ENCODE measurements around the gene SCTR.

SCTR gene

DNA sequence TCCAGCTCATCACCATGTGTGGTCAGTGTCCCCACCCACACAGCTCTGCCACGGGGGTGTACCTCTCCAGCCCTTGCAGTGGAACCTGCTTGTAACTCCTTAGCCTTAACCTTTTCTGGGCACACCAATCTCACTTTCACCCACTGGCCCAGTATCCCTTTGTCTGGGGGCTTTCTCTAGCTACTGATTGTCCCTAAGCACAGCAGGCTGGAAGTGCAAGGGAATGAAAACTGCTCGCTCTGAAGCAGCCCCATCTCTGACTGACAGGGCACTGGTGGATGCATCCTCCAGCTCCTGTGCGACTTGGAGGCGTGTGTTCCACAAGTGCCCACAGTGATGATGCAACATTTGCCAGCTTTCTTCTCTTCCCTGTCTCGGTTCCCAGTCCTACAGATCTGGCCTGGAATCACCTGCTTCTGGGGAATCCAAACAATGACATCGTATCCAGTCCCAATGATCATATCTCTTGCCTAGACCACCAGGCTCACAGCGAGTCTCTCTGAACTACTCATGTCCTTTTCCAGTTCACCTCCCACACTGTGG lies 33.6 kb downstream of the SCTR start:
- TF ChIP-seq, protein P1, sequence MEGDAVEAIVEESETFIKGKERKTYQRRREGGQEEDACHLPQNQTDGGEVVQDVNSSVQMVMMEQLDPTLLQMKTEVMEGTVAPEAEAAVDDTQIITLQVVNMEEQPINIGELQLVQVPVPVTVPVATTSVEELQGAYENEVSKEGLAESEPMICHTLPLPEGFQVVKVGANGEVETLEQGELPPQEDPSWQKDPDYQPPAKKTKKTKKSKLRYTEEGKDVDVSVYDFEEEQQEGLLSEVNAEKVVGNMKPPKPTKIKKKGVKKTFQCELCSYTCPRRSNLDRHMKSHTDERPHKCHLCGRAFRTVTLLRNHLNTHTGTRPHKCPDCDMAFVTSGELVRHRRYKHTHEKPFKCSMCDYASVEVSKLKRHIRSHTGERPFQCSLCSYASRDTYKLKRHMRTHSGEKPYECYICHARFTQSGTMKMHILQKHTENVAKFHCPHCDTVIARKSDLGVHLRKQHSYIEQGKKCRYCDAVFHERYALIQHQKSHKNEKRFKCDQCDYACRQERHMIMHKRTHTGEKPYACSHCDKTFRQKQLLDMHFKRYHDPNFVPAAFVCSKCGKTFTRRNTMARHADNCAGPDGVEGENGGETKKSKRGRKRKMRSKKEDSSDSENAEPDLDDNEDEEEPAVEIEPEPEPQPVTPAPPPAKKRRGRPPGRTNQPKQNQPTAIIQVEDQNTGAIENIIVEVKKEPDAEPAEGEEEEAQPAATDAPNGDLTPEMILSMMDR (IDR thresholded peaks at IDR 0.05; ENCODE audit: low read depth, low read length, missing control alignments): no peak
- Histone ChIP-seq H3K27ac (no peak overlapping the region), H3K4me3 (ENCODE audit: low read depth, low read length) (no peak overlapping the region), H3K27me3 (replicated peaks) (no peaks in the 10 kb centered on the region), H3K36me3 (replicated peaks) (no peaks in the 10 kb centered on the region)
- DNase-seq: no peak
- in situ Hi-C loops (cut with HindIII; ENCODE audit: low pct_ligation_motif_present, low sequenced_read_pairs): no loop called here

GRCh38 chr2:119490106-119490505 lies 34.2 kb downstream of the SCTR start:
- DNase-seq: no peak
- in situ Hi-C loops (cut with HindIII; ENCODE audit: low pct_ligation_motif_present, low sequenced_read_pairs): no loop called here
- TF ChIP-seq, protein P1 (IDR thresholded peaks at IDR 0.05; ENCODE audit: low read depth, low read length, missing control alignments): no peak
- no peak overlapping the region for H3K27ac ChIP-seq
- H3K36me3 ChIP-seq (replicated peaks): no peaks in the 10 kb centered on the region
- H3K4me3 ChIP-seq (ENCODE audit: low read depth, low read length): no peak overlapping the region
- H3K27me3 ChIP-seq (replicated peaks): no peaks in the 10 kb centered on the region

GRCh38 chr2:119489232-119489952 lies 34.9 kb downstream of the SCTR start:
- H3K27me3 ChIP-seq (replicated peaks): no peaks in the 10 kb centered on the region
- TF ChIP-seq, protein P1 (IDR thresholded peaks at IDR 0.05; ENCODE audit: low read depth, low read length, missing control alignments): no peak
- no peak overlapping the region for H3K4me3 ChIP-seq (ENCODE audit: low read depth, low read length)
- DNase-seq: no peak
- H3K36me3 ChIP-seq (replicated peaks): no peaks in the 10 kb centered on the region
- no peak overlapping the region for H3K27ac ChIP-seq
- in situ Hi-C loops (cut with HindIII; ENCODE audit: low pct_ligation_motif_present, low sequenced_read_pairs): no loop called here

DNA sequence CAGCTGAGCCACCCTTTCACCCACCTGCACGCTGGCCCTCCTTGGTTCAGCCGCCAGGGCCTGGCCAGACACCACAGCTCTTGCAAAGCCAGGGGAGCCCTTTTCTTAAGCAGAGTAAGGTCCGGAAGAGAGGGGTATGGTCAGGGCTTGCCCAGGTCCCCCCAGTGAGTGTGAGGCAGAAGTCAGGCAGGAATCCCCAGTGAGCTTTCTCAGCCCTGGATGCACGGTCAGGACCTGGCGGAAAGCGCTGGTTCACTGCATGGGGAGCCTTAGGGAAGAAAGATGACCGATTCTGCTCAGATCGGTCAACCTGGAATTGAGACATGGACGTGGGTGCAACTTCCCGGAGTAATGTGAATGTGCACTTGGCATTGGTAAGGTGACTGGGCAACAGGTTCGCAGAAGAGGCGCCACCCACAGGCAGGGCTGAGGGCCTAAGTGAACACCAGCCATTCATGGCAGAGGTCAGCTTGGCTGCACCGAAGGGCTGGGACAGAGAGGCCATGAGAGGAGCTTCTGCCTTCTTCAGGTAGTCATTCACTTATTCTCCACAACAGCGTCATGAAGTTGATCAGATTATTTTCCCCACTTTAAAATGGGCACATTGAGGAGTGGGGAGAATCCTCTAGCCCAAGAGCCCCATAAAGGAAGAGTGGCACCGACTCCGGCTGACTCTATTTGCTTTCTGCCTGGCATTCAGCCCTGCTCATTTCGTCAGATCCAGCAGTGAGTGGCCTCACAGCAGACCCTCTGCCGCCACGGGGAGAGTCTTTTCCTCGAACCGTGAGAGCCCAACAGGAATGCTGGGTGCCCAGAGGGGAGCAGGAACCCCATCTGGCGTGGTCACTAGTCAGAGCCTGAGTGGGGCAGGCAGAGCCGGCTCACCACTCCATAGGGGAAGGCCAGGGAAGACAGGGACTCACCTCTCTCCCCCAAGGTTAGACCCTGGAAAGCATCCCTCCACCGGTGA lies 35.8 kb downstream of the SCTR start:
- H3K36me3 ChIP-seq (replicated peaks): no peaks in the 10 kb centered on the region
- in situ Hi-C loops (cut with HindIII; ENCODE audit: low pct_ligation_motif_present, low sequenced_read_pairs): no loop called here
- TF ChIP-seq, protein P1 (IDR thresholded peaks at IDR 0.05; ENCODE audit: low read depth, low read length, missing control alignments): no peak
- H3K4me3 ChIP-seq (ENCODE audit: low read depth, low read length): no peak overlapping the region
- DNase-seq: no peak
- peaks cover 3% of the 10 kb centered on the region for H3K27me3 ChIP-seq (replicated peaks)
- no peak overlapping the region for H3K27ac ChIP-seq

- in situ Hi-C loops (cut with HindIII; ENCODE audit: low pct_ligation_motif_present, low sequenced_read_pairs): no loop called here
- Histone ChIP-seq H3K27me3 (replicated peaks) (peaks cover 3% of the 10 kb centered on the region), H3K27ac (no peak overlapping the region), H3K36me3 (replicated peaks) (no peaks in the 10 kb centered on the region), H3K4me3 (ENCODE audit: low read depth, low read length) (no peak overlapping the region)
- no peak for DNase-seq
- TF ChIP-seq, protein P1 (IDR thresholded peaks at IDR 0.05; ENCODE audit: low read depth, low read length, missing control alignments): no peak
Observed at GRCh38 chr2:119487434-119488244, 36.6 kb downstream of the SCTR start.
